PC-9 (cell line): ENCODE results near the gene ENDOV. TPM values are rescaled to one million over a fixed set of nuclear protein-coding genes. Genes with fewer than 3 reads are reported as not detected.

Experiments
- BruUV-seq: library from RNA; stranded (reverse); fragments of 400-500 nt; replicated peaks from 2 replicates; lab custom pipeline; 2021; lab: Mats Ljungman, UMichigan
- CTCF ChIA-PET: fragments of 300-600 bp; sonication (Branson Sonifier 250); formaldehyde crosslinking; loops from one replicate; lab custom pipeline; 2022; ENCODE audit warnings: antibody characterized with exemption; lab: Charles Lee
- POLR2A ChIA-PET: fragments of 300-600 bp; sonication (Branson Sonifier 250); formaldehyde crosslinking; loops from one replicate; lab custom pipeline; 2022; ENCODE audit warnings: antibody characterized with exemption; ENCODE audit not compliant: unreplicated experiment; lab: Charles Lee
- DNase-seq, 2 experiments: peaks; one replicate each; pipeline versions ENCODE4 v3.0.0 to v3.0.0-alpha.2; 2015 to 2022; ENCODE audit warnings: mixed read lengths in 1 of 2
- H2AFZ ChIP-seq: fragments of 200-600 bp; sonication (generic); 2 replicates; pipeline ENCODE4 v1.8.1; 2017; ENCODE audit warnings: antibody characterized with exemption
- H3F3A ChIP-seq: fragments of 200-600 bp; sonication (generic); 2 replicates; pipeline ENCODE4 v1.8.1; 2017; ENCODE audit warnings: antibody characterized with exemption, mild to moderate bottlenecking, low read depth; ENCODE audit not compliant: insufficient read depth
- H3K27ac ChIP-seq: fragments of 200-600 bp; sonication (generic); 2 replicates; pipeline ENCODE4 v1.6.1; 2016; ENCODE audit warnings: mixed run types
- H3K27me3 ChIP-seq: fragments of 200-600 bp; sonication (generic); 2 replicates; pipeline ENCODE4 v1.6.1; 2016; ENCODE audit warnings: low read depth, mixed run types; ENCODE audit not compliant: insufficient read depth
- H3K36me3 ChIP-seq: fragments of 200-600 bp; sonication (generic); 2 replicates; pipeline ENCODE4 v1.6.1; 2016; ENCODE audit warnings: low read depth, mixed run types
- H3K4me1 ChIP-seq: fragments of 200-600 bp; sonication (generic); replicated peaks from 2 replicates; pipeline ENCODE4 v1.6.1; 2016; ENCODE audit warnings: mixed run types; ENCODE audit not compliant: insufficient read depth
- H3K4me2 ChIP-seq: fragments of 200-600 bp; sonication (generic); 2 replicates; pipeline ENCODE4 v1.6.1; 2017; ENCODE audit warnings: mixed run types
- H3K4me3 ChIP-seq: fragments of 200-600 bp; sonication (generic); 2 replicates; pipeline ENCODE4 v1.6.1; 2016; ENCODE audit warnings: mixed run types
- H3K79me2 ChIP-seq: fragments of 200-600 bp; sonication (generic); 2 replicates; pipeline ENCODE4 v1.6.1; 2017; ENCODE audit warnings: low read depth, mixed run types
- H3K9me2 ChIP-seq: fragments of 200-600 bp; sonication (generic); 2 replicates; pipeline ENCODE4 v1.8.1; 2017; ENCODE audit warnings: mild to moderate bottlenecking; ENCODE audit not compliant: insufficient read depth
- H3K9me3 ChIP-seq: fragments of 200-600 bp; sonication (generic); 2 replicates; pipeline ENCODE4 v1.8.1; 2016; ENCODE audit warnings: low read depth; ENCODE audit not compliant: insufficient read depth
- H4K20me1 ChIP-seq: fragments of 200-600 bp; sonication (generic); 2 replicates; pipeline ENCODE4 v1.8.1; 2017; ENCODE audit not compliant: insufficient read depth
- EZH2 ChIP-seq: fragments of 200-600 bp; sonication (generic); IDR thresholded peaks from 2 replicates; pipeline ENCODE4 v1.8.0; 2017; ENCODE audit warnings: antibody characterized with exemption, low read depth
- intact Hi-C: fragments of 100-400 bp; cut with micrococcal nuclease; formaldehyde crosslinking; loops from one replicate; pipeline ENCODE4 v1.10.0; 2022; ENCODE audit not compliant: unreplicated experiment
- total RNA-seq: library from RNA; stranded (reverse); gene quantifications from 2 replicates; pipeline ENCODE4 v1.2.3, GENCODE V29; 2021
- TF ChIP-seq, protein P1 (sequence below): fragments of 200-600 bp; sonication (generic); conservative IDR thresholded peaks from 2 replicates; pipeline ENCODE4 v1.6.1; 2017; ENCODE audit warnings: mixed run types, antibody characterized with exemption, mild to moderate bottlenecking, moderate library complexity

The ENDOV gene
- total RNA-seq, 1 experiment from 2014 or later = 50.3 TPM

DNA sequence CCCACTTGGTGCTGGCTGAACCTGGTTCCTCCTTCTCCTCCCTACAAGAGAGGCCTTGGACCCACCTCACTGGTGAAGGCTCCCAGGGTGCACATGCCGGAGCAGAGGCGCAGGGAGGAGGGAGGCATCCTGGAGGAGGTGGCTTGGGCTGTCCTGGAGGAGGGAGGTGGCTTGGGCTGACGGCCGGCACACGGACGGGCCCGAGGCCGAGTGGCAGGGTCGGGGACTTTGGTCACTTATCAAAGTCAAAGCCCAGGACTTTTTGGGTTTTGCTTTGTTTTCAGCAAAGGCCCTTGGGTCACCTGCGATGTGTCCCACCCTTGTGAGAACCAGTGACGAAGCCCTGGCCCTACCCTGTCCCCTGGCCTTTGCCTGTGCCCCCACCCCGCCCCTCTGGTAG, 28.5 kb downstream of the ENDOV start:
- TF ChIP-seq, protein P1, sequence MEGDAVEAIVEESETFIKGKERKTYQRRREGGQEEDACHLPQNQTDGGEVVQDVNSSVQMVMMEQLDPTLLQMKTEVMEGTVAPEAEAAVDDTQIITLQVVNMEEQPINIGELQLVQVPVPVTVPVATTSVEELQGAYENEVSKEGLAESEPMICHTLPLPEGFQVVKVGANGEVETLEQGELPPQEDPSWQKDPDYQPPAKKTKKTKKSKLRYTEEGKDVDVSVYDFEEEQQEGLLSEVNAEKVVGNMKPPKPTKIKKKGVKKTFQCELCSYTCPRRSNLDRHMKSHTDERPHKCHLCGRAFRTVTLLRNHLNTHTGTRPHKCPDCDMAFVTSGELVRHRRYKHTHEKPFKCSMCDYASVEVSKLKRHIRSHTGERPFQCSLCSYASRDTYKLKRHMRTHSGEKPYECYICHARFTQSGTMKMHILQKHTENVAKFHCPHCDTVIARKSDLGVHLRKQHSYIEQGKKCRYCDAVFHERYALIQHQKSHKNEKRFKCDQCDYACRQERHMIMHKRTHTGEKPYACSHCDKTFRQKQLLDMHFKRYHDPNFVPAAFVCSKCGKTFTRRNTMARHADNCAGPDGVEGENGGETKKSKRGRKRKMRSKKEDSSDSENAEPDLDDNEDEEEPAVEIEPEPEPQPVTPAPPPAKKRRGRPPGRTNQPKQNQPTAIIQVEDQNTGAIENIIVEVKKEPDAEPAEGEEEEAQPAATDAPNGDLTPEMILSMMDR = no peak
- no peak for TF ChIP-seq EZH2
- Histone ChIP-seq H4K20me1 (no peaks in the 10 kb centered on the region), H3K79me2 (no peaks in the 10 kb centered on the region), H3F3A (no peaks in the 10 kb centered on the region), H3K27me3 (peaks cover 6% of the 10 kb centered on the region; the same call in 1 of the 2 replicates), H3K4me3 (no peak overlapping the region), H3K4me2 (no peak overlapping the region), H3K27ac (no peak overlapping the region), H3K36me3 (no peaks in the 10 kb centered on the region), H3K9me3 (no peaks in the 10 kb centered on the region), H3K4me1 (no peaks in the 10 kb centered on the region), H2AFZ (no peak overlapping the region), H3K9me2 (no peaks in the 10 kb centered on the region)
- ChIA-PET CTCF (no interaction called here), POLR2A (no interaction called here)
- intact Hi-C loops = no loop called here
- no peak for DNase-seq
- no TSS peak for BruUV-seq

DNA sequence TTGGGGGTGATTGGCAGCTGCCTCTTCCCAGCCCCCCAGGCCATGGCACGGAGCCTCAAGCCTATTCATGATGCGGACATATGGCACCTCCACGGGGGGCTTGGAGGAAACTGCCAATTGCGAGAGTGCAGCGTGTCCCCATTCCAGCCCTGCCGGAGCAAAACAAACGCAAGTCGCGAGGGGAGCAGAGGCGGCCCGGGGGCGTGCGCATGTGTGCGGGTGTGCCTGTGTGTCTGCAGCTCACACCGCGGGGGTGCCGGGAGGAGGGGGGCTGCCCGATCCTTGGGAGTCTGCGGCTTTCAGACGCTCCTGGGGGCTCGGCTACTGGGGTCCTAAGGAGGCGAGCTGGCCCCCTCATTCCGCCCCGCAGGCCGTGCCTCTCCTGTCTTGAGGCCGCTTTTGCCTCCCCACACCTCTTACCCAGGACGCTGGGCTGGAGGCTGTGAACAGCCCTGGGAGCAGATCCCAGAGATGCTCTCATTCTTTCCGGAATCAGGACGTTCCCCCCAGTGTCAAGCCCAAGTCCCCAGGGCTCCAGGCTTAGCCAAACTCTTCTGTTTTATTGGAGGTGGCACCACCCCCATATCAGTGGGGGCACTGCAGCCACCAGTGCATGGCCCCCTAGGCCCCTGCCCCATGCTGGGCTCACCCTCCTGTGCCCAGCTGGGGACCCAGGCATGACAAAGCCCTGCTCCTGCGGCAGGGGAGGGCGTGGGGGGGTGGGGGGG, 29.1 kb downstream of the ENDOV start:
- H3K27ac ChIP-seq = no peak overlapping the region
- peaks cover 6% of the 10 kb centered on the region; the same call in 1 of the 2 replicates for H3K27me3 ChIP-seq
- no peaks in the 10 kb centered on the region for H3K4me1 ChIP-seq
- DNase-seq = no peak
- H3F3A ChIP-seq = no peaks in the 10 kb centered on the region
- intact Hi-C loops = no loop called here
- no peak overlapping the region for H2AFZ ChIP-seq
- H3K36me3 ChIP-seq = no peaks in the 10 kb centered on the region
- BruUV-seq = no TSS peak
- ChIA-PET CTCF (no interaction called here), POLR2A (no interaction called here)
- no peaks in the 10 kb centered on the region for H3K9me2 ChIP-seq
- H3K4me3 ChIP-seq = no peak overlapping the region
- no peaks in the 10 kb centered on the region for H3K9me3 ChIP-seq
- TF ChIP-seq, protein P1 = no peak
- TF ChIP-seq EZH2 = no peak
- no peak overlapping the region for H3K4me2 ChIP-seq
- no peaks in the 10 kb centered on the region for H4K20me1 ChIP-seq
- H3K79me2 ChIP-seq = no peaks in the 10 kb centered on the region

DNA sequence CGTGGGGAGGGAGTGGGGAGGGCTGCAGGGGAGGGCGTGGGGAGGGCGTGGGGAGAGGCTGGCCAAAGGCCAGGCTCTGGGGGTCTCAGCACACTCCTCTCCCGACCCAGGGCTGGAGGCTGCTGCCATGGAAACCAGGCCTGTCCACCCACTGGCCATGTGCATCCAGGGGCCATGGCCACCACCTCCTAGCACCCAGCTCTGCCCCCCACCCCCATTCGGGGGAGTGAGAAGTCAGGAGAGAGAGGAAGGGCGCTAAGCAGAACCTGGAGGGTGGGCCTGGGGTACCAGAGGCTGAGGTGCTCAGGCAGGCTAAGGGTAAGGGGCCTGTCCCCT, 29.6 kb downstream of the ENDOV start:
- POLR2A ChIA-PET = no interaction called here

More for the DNA sequence above, 29.6 kb downstream of the ENDOV start:
- Histone ChIP-seq H3K79me2 (no peaks in the 10 kb centered on the region), H3K27ac (no peak overlapping the region), H4K20me1 (no peaks in the 10 kb centered on the region), H3K9me2 (no peaks in the 10 kb centered on the region), H3F3A (no peaks in the 10 kb centered on the region), H3K9me3 (no peaks in the 10 kb centered on the region), H3K4me3 (no peak overlapping the region), H3K4me2 (no peak overlapping the region), H3K4me1 (no peaks in the 10 kb centered on the region), H2AFZ (no peak overlapping the region), H3K27me3 (peaks cover 6% of the 10 kb centered on the region; the same call in 1 of the 2 replicates), H3K36me3 (no peaks in the 10 kb centered on the region)
- no peak for DNase-seq
- TF ChIP-seq, protein P1 = no peak
- no TSS peak for BruUV-seq
- CTCF ChIA-PET = no interaction called here
- intact Hi-C loops = no loop called here
